ENCODE data around the gene CRAMP1.

CRAMP1 gene

DNA sequence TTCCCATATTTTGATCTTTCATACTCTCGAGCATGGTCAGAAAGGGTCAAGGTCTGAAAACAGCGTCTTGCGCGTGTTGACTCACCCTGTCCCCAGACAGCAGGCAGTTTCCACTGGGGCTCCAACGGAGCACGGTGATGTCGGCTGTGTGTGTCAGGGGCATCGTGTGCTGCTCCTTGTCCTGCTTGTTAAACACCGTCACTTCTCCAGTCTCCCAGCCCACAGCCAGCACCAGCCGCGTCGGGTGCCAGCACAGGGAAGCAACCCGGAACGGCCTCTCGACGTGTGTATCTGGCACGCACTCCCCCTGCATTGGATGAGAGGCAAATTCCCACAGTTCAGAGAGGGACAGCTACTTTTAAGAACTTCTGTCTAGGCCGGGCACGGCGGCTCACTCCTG is 9.9 kb upstream of the CRAMP1 start:
- DNase-seq = no peak

DNA sequence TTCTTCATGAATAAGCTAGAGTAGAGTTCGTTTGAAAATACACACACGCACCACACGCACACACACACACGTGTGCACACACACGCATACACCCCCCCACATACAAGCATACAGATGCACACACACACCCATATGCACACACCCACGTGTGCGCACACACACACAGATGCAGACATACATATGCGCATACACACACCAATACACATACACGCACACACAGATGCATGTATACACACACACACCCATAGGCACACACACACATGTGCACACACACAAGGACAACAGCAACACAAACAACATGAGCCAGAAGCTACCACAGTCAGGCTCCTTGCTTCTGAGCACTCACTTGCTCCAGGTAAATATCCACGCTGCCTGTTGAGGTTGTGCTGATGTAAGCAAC is 5.4 kb upstream of the CRAMP1 start:
- DNase-seq = no peak

DNA sequence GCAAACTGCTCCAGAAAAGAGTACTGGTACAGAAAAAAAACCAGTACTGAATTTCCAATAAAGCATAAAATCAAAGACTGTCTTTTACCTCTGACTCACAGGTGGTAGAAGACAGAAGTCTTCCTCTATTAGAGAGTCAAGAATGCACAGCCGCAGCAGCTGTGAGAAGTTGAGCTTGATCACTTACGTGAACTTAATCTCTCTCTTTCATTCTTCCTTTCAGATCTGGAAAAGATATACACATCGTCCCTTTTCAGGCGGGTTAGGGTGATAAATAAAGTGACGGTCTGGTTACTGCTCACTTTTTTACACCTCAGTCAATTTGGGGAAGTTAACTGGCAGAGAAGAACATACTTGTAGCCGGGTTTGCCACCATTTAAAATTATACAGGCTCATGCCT is 4.2 kb upstream of the CRAMP1 start:
- no peak for DNase-seq

DNA sequence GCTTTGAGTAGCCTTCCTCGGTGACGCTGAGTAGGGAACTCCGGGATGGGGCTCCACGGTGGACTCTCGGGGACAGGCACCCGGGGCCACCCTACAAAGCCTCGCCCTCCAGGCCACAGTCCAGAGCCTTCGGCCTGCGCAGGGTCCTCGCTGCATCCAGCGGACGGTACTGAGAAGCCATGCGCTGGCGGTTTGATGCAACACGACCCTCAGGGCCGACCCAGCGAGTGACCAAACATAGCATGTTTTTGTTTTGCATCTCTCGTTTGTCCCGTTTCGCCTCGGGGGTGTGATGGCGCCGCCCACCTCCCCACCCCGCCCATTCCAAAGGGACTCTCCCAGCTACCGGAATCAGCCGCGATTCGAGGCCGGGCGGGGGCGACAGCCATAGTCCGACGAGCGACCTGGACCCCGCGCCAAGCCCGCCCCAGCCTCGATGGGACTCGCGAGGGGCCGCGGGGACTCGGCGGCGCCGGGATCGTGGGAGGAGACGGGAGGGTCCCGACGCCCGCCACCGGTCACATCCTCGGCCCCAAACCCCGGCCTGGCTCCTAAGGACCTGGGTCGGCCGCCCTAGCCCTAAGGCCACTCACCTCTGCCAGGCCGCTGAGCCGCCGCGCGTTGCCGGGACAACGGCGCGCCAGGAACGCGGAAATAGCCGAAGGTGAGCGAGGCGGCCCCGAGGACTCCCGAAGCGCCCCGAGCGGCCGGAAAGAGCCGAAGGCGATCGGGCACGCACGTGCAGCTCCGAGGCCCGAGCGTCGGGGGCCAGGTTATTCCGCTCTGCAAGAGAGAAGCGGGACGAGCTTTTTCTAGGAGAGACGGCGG is 1.9 kb upstream of the CRAMP1 start:
- DNase-seq = peak; percentile 61 to 69

DNA sequence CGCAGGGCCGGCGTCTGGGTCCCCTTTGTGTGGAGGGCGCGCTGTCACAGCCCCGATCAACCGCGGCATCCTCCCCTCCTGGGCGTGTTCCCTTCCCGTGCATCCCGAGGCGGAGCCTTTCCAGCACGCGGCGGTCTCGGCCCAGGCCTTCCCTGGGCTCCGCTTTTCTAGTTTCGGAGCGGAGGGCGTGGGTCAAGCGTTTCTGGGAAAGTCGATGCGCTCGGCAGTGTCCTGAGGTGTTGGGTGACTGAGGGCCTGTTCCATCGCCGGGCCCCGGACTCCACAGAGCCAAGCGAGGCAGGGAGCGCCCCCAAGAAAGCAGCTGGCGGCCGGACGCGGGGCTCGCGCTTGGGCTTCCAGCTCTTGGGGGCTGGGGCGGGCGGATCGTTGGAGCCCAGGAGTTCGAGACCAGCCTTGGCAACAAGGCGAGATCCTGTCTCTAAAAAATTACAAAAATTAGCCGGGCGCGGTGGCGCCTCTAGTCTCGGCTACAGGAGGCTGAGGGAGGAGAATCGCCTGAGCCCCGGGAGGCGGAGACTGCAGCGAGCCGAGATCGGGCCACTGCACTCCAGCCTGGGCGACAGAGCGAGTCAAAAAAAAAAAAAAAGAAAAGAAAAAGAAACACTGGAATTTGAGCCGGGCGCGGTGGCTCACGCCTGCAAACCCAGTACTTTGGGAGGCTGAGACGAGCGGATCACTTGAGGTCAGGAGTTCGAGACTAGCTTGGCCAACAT is 1.1 kb upstream of the CRAMP1 start:
- DNase-seq = no peak

DNA sequence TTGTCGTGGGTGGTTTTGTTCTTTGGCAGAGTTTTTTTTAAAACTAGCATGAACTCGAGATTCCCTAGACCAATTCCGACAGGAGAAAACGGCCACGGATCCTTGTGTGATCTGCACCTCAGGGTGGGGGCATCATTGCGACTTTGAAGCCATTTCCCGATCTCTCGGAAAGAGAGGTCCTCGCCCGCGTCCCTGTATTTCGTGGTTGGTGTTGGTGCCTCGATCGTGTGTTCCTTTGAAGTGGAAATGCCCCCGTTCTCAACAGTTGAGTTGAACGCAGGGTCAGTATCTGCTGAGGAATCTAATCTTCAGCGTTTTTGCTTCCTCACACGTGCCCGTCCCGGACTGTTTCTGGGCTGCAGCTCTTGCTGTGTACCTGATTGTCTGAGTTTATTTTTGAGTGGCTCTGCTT is 1.1 kb downstream of the CRAMP1 start:
- no peak for DNase-seq

DNA sequence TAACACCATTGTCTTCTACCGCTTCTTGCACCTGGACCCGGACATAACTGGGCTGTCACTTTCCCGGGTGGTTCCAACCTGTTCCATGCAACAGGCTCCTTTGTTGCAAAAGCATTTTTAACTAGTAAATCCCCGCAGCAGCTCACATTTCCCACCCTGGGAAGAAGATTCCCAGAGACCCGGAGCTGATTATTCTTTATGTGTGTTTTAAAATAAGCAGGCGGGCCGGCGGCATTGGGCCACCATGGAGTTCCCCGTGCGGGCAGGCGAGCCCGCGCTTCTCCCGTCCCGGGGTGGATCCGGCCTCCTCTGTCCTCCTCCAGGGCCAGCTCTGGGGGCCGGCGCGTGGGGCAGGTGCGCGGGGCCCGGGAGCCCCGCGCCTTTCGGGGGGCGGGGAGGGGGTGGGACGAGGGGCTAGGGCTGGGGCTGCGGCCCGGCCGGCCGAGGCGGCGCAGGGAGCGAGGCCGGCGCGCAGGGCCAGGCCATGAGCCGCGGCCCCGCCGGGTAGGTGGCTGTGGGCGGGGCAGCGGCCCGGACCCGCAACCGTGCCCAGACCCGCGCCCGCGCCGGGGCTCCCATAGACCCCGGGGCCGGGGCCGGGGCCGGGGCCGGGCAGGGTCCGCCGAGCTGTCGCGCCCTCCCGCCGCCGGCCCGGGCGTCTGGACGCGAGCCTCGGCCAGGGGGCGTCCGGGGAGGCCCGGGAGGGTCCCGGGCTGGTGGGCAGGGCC is 1.7 kb downstream of the CRAMP1 start:
- DNase-seq = peak in 1 of 2 donors; percentile 16

DNA sequence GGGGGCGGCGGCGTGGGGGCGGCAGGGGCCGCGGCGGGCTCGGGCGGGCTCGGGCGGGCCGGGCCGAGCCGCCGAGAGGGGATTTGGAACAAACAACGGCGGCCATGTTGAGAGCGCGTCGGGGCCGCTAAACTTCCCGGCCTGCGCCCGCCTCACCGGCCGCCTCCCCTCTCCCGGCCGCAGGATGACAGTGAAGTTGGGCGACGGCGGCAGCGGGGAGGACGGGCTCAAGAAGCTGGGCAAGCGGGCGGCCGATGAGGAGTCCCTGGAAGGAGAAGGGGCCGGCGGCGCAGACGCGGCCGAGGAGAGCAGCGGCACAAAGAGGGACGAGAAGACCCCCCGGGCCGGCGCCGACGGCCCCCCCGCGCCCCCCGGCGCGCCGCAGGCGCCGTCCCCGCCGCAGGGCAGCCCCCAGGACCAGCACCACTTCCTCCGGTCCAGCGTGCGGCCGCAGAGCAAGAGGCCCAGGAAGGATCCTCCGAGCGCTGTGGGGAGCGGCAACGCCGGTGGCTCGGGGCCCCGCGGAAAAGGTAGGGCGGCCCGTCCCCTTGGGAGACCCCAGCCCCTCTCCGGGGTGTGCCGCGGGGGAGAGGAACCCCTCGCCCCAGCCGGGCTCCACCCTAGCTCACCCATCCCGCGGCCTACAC is 2.4 kb downstream of the CRAMP1 start:
- DNase-seq = peak in 1 of 2 donors; percentile 9

DNA sequence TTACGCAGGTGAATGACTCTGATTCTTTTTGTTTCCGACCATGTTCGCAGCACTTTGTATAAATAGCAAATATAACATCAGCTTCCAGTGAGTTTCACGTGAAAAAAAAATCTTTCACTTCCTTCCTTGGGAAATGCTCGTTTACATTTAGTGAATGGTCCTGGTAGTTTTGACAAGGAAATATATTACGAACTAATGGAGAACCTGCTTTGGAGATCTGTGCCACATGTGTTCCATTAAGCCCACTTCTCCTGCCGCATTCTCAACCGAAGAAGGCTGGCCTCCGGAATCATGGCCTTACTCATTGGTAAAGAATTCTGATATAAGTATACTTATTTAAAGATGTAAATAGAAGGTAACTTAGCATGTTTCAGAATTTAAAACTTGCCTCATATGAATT is 3.6 kb downstream of the CRAMP1 start:
- DNase-seq = no peak

DNA sequence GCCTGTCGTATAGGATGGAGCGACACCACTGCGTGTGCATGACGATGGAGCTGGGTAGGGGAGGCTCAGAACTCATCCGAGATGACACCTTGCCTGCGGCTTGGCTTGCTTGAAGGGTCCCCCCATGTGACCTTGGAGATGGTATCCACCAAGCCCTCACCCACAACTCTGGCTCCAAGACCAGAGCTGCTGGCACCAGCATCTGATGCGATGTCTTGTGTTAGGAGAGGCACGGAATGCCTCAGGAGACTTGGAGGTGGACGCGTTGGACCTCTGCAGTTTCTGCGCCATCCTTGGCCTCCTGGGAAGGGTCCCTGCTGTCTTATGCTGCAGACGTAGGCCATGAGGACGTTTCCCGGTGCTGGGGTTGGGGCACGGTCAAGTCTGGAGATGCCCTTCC is 7.8 kb downstream of the CRAMP1 start:
- DNase-seq = no peak

DNA sequence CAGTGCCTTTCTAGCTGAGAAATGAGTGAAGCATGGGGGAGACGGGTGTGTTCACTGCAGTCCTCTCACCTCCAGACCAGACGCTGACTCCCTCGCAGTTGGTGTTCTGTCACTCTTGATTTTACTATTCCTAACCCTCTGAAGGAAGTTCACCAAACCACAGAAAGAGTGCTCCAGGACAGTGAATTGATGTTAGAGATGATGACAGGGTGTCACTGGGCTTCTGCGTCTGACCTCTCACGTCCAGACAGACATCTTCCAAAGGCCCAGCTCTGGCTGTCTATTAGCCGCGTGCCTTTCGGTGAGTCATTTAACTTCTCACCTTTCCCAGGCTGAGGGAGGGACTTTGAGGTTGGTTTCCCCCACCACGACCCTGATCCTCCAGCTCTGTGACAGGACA is 8.2 kb downstream of the CRAMP1 start:
- no peak for DNase-seq

DNA sequence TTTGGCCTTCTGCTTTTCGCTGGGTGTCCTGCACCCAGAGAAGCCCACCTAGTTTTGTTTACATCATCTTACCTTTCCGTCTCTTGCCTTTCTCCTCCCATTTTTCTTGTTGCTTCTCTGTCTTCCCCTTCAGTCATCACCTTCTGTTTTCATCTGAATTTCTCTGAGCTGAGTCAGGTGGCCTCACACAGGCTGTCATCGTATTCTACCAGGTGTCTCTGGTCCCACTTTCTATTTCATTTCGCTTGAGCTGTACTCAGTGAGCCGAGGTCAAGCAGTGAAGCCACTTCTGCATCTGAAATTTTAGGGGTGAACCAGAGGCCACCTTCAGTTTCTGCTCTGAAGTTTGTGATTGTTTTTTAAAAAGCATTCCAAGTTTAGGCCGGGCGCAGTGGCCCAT is 9.7 kb downstream of the CRAMP1 start:
- no peak for DNase-seq

DNA sequence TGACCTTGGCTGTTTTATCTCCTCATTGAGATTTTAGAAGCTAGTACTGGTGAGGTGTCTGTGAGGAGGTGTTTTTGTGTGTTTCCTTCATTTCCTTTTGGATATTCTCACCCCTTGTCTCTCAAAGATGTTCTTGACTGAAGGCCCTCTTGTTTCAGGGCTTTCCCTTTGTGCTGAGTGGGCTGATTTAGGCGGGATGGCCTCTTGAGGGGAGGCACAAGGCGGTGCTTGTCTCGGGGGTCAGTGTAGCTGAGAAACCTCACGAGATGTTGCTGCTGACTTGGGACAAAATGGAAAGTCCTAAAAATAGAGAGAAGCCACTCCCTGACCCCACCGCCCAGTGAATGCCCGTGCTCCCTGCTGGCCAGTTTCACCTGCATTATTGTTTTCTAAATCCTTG is 14.2 kb downstream of the CRAMP1 start:
- DNase-seq = no peak

DNA sequence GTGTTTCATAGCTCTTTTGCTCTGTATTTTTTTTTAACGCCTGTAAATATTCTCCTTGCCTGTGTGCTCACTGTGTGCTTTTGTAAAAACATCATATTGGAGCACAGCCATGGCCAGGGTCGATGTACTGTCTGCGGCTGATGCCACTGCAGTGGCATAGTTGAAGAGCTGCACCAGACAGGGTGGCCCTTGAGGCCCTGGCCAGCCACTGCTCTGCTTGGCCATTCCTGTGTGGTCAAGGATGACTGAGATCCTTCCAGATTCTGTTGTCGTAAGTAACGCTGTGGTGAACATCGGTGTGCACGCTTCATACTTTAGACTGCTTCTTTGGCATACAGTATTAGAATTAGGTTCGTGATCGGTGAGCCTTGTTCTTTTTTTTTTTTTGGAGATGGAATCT is 14.6 kb downstream of the CRAMP1 start:
- no peak for DNase-seq

DNA sequence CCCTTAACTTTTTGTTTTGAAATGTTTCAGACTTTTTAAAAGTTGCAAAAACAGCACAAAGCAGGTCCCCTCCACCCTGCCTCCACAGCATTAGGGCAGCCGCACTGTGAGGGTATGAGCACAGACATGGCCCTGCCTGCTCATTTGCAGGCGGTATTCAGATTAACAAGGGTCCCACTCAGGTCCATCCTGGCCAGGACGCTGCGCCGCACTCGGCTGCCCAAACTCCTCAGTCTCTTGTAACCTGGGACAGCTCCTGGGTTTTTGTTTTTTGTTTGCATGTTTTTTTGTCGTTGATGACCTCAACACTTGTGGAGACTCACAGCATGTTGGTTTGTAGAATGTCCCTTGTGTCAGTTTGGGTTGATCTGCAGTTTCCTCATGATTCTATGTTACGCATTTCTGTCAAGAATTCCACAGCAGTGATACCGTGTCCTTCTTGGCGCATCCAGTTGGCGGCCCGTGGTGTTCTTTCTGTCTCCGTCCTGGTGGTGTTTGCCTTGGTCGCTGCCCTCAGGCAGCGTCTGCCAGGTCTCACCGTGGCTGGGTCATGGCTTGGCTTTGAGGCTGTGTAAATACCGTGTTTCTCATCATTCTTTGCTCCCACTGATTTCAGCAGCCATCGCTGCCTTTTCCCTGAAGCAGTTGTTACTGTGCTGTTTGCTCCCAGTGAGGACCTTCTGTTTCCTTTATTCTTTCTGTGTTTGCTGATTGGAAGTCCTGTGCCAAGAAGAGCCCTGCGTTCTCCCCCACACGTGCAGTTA is 18.5 kb downstream of the CRAMP1 start:
- no peak for DNase-seq

DNA sequence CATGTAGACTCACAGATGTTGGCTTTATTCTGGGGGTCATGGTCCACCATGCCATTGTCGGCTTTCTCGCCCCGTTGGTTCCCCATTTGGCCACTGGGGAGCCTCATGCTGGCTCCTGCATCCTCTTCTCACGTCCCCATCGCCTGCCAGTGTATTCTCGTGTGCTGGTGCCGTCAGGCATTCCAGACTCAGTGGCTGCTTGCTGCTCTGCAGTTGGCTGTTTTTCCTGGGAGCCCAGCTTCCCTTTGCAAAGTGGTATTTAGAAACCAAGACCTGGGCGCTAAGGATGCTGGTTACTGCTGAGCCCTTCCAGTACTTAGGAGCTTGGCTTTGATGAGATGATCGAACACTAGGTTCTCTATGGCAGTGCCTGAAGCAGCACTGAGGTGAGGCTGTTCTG is 19.1 kb downstream of the CRAMP1 start:
- no peak for DNase-seq

DNA sequence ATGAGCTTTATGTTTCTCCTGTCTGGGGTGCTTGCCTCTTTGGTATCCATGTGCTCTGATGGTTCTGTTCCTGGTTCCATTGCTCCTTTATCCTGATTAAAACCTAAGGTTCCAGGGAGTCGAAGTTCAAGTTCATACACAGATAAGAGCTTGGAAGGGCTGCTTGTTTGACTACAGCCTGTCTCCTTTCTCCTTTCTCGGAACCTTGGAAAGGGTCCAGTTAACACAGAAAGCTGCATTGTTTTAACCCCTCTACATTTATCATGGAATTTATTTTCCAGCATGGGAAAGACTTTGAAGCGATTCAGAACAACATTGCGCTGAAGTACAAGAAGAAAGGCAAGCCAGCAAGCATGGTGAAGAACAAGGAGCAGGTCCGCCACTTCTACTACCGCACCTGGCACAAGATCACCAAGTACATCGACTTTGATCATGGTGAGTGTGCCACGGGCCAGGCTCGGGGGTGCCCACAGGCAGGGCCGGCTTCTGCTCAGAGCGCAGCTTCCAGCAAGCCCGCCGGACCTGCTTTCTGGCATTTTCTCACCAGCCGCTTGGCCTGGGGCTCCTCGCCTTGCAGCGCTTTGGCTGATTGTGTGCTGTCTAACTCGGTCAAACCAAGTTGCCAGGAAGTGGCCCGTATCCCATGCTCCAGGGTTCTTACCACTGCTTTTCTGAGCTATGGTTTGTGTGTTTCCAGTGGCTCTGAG is 19.9 kb downstream of the CRAMP1 start:
- no peak for DNase-seq

DNA sequence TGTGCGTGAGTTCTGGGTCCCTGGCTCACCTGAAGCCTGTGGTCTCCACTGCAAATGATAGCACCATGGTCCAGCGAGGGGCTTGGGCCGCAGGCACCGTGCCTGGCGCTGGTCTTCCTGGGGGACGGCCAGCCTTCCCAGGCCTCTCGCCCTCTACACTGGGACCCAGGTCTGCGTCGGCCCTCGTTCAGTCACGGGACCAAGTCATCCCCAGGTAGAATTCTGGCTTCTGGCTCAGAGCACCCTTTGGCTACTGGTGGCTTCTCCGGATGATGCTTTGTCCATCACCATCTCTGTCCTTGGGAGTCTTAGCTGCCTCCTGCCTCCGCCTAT is 20.4 kb downstream of the CRAMP1 start:
- DNase-seq = no peak

DNA sequence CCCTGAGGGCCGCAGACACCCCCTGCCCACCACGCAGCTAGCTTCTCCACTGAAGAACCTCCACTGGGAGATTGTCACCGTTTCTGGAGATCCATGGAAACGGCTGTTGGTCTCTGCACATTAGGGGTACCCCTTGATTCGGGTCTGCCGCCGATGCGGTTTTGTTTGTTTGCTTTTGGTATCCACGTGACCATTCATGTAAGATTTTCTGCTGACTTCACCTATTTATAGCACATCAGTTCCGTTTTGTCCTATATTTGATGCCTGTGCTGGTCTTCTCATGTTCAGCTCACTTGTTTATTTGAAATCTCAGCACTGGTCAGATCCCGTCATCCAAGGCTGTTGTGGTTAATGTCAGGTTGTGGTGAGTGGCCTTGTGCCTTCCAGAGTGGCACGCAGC is 21.1 kb downstream of the CRAMP1 start:
- no peak for DNase-seq

DNA sequence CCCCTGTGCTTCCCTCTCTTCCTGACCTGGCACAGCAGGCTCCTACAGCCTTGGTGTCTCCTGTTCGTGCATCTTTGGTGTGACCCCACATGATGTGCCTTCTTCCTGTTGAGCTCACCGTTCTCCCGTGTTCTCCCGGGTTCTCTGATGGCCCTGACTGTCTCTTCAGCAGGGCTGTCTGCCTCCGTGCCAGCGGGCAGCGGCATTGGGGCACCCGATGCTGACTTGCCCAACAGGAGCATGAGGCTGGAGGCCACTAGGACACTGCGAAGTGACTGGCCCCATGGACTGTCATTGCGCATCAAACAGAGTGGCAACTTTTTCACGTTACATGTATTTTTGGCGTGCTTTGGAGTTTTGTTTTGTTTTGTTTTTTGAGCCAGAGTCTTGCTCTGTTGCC is 22.4 kb downstream of the CRAMP1 start:
- DNase-seq = no peak

DNA sequence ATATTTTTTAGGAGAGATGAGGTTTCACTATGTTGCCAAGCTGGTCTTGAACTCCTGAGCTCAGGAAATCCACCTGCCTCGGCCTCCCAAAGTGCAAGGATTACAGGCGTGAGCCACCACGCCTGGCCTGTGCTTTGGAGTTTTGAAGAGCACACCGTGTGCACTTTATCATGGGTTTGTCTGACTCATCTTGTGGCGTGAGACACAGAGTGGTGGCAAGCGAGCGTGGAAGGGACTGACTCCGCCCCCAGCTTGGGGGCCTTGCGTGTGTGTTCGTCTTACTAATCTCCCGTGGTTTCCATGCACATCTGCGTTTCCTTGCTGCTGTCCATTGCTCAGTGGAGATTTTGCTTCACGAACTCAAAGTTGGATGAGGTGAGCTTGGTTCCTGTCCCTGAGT is 22.9 kb downstream of the CRAMP1 start:
- DNase-seq = no peak

DNA sequence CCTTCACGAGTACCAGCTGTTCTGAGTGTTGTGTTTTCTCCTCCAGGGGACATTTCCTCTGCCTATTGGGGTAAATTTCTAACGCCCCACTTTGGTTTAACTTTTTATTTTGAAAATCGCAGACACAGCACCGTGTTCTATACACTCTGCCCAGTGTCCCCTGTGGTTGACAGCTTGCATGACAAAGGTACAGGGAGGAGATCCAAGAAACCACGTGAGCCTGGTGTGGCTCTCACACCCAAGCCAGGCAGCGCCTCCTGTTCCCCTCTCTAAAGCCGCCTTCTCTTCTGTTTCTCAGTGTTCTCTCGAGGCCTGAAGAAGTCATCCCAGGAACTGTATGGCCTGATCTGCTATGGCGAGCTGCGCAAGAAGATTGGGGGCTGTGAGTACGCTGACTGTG is 25.4 kb downstream of the CRAMP1 start:
- DNase-seq = no peak
